Activated effector memory CD4-positive, alpha-beta T cell treated with Interleukin-2 at 50 U/mL for 16 hours (primary cell): ENCODE data around the gene CBY3.
A peak's percentile ranks its signal among the peaks of the same experiment; 100 is the strongest.
"Not testable (repeated sequence)": the region's sequence is repeated elsewhere in the genome, so short reads cannot be mapped to it uniquely, and the experiment has no call there.

Experiments
- DNase-seq: peaks from one replicate; pipeline ENCODE4 v3.0.0-alpha.2; 2020

CBY3 gene

DNA sequence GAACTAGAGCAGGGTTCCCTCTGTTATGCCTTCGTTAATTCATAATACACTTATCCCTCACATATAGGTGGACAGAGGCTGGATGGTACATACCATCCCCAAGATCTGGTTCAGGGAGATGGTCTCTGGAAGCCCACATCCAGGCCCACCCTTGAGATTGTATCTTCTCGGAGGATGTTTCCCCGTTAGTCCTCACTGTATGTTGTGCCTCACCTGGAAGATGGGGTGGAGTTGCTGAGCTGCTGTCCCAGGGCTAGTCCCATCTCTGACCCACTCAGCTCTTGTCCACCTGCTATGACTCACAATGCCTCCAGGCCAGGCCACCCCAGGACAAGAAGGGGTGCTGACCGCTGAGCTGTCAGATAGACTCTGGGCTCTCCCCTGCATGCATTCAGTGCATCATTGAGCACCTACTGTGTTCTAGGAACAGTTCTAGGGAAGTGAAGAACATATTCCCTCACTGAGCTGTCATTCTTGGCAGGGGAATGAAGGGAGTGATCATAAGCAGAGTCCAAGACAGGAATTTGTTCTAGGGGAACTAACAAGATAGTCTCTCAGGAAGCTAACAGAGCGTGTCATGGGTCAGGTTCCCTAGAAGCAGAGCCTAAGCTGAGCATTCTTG is at the start of gene CBY3:
Gene CBY3 (minus strand): TSS at position 255 of the 622 bp plus-strand sequence. CDS start 116 bp downstream, at position 139.
- DNase-seq, result no peak

GRCh38 chr5:179730356-179730755 is 49.5 kb upstream of the CBY3 start:
- DNase-seq, result no peak

DNA sequence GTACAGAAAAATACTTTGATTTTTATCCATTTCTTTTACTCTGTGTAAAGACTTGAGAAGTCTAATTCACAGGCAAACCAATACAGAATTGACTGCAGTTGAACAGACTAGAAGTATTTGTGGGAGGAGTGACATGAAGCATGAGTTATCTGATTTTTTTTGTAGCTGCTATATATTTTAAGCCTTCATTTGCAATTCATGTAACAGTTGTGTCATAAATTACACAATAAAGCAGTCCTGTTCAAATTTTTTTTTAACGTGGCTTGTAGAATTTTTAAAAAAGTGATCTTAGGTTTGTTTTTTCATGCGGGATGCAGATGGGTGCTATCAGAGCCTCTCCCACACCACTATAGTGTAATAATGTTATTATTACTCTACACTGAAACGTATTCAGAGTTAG is 48.9 kb upstream of the CBY3 start:
- no peak for DNase-seq

GRCh38 chr5:179729303-179729702 is 48.5 kb upstream of the CBY3 start:
- DNase-seq, result no peak

GRCh38 chr5:179727106-179727505 is 46.3 kb upstream of the CBY3 start:
- no peak for DNase-seq

DNA sequence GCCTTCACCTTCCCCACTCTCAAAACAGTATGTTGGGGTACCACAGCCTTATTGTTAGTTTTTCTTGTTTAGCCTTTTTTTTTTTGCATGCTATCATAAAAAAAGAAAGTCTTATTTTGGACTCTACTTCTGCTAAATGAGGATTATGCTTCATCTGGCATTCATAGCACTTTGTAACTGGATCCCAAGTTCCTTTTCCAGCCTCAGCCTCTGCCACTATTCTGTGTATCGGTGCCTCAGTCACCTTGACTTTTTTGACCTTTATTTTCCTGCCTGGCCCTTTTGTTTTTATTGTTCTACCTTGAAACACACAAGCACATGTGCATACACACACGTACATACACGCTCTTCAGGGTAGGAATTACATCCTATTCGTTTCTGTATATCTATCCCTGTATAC is 43.3 kb upstream of the CBY3 start:
- DNase-seq, result no peak

GRCh38 chr5:179720222-179720621 is 39.4 kb upstream of the CBY3 start:
- DNase-seq, result no peak

DNA sequence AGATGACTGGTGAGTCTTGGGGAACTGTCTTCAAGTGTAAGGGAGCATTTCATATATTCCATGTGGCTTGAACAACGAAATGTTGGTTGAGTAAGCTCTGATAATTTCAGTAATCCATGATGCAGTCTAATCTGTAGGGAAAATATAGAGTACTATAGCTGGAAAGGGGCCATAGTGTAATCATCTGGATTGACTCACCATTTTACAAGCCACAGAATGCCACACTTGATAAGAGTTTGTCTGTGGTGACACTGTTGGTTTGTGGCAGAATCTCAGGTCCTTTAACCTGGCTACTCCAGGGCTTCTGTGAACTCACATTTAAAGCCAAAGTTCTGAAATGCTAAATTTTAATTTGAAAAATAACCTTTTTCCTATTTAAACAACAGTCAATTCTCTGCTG is 35.5 kb upstream of the CBY3 start:
- no peak for DNase-seq

GRCh38 chr5:179700401-179700918 is 19.6 kb upstream of the CBY3 start:
- no peak for DNase-seq

DNA sequence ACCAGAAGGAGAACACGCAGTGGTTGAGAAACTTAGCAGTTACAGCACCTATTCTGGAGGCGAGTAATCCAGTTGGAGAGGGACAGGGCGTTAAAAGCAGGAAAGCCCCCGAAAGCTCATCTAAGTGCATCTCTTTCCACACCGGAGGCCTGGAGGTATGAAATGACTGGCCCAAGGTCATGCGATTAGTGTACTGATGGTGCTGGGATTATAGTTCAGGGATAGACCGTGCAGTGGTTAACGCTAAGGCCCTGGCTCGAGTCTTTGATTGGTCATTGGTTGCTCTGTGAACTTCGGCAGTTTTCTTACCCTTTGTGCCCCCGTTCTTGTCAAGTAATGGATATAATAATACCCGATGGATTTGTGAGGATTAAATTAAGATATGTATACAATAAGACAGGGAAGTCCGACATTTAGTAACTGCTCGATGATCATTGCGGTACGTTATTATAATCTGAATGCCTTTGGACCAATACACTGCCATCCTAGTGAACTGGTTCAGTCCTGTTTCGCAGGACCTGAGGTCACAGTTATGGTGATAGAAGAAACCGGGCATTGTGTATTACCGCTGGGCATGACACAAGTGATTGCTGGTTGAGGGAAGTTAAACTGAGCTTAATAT is 18.9 kb upstream of the CBY3 start:
- DNase-seq, result no peak

GRCh38 chr5:179698935-179699615 is 18.2 kb upstream of the CBY3 start, which contains the start of gene CANX:
Gene CANX (plus strand): TSS chr5:179698967. CDS start chr5:179705682, 6,715 bp downstream.
- no peak for DNase-seq

DNA sequence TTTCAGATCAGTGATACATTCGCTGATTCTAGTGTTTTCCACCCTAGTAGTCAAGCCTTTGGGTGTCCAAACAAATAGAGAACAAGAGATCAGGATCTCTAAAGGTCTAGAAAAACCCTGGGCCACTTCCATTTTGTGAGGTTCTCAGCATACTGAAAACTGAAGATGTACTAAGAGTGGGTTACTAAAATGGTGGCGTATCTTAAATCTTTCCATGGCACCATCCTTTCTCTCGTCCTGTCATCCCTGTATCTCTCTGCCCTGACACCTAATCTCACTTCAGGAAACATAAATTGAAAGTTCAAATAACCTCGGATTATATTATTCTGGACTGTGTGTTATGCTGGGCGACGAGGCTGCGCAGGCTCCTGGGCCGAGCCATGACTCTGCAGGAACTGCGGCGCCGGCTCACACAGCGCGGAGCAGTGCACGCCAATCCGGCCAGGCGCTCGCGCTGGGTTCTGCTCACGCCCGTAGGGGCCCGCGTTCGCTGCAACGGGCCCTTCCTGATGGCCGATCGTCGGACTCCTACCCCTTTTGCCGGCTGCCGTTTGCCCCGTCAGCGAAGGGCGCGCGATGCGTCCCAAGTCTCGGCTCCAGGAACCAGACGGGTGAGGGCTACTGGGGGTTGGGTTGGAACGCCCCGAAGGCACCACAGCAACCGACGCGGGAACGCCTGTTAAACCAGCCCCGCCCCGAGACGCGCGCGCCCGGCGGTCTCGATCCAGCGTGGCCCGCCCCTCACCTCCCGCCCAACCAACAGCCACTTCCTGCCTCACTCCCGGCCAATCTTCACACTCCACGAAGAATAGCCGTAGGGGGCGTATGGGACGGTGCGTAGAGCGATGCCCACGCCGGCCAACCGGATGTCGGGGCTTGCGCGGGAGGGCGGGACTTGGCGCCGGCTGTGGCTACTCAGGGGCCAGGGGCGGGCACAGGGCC is 17.4 kb upstream of the CBY3 start:
- peak; percentile 99 for DNase-seq

GRCh38 chr5:179697543-179697942 is 16.7 kb upstream of the CBY3 start:
- DNase-seq, result not testable (repeated sequence)

DNA sequence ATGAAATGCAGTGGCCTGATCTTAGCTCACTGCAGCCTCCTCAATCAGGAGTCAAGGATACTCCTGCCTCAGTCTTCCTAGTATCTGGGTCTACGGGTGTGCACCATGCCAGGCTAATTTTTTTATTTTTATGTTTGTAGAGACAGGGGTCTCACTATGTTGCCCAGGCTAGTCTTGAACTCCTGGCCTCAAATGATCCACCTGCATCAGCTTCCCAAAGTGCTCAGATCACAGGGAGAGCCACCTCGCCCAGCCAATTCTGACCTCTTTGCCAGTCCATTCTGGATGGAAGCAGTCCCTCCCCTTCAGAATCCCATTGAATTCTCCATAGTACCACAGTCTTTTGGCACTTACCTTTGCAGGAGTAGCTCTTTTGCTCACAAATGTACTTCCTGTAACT is 16.3 kb upstream of the CBY3 start:
- DNase-seq, result no peak

DNA sequence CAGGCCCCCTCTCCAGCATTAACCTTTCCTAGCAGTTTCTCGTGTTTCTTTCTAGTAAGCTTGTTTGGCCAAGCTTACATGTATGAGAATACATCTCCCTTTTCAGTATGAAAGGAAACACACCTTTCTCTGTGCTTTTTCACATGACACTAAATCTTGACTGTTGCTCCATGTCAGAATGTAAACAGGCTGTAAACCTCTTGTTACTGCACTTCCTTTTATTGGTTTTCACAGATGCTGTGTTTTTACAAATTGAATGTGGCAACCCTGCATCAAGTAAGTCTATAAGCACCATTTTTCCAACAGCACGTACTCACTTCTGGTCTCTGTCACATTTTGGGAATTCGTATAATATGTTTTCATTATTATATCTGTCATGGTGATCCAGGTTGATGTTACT is 15.8 kb upstream of the CBY3 start:
- DNase-seq, result no peak

DNA sequence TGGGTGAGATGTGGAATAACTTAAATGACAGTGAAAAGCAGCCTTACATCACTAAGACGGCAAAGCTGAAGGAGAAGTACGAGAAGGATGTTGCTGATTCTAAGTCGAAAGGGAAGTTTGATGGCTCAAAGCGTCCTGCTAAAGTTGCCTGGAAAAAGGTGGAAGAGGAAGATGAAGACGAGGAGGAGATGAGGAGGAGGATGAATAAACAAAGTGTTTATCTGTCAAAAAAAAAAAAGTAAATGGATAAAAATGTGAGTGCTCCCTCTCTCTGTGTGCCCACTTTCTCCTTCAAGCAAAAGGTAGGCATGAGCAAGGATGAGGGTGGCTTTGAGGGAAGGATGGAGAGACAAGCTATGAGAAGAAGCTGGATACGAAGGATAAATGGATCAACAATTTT is 13.7 kb upstream of the CBY3 start:
- no peak for DNase-seq

DNA sequence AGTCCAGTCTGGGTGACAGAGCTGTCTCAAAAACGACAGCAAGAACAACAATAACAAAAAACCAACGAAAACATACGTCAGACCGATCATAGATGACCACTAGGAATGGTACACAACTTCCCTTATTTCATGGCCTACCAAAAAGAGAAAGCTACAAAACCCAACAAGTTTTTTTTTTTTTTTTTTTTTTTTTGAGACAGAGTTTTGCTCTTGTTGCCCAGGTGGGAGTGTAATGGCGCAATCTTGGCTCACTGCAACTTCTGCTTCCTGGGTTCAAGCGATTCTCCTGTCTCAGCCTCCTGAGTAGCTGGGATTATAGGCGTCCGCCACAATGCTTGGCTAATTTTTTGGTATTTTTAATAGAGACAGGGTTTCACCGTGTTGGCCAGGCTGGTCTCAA is 8.4 kb upstream of the CBY3 start:
- not testable (repeated sequence) for DNase-seq

DNA sequence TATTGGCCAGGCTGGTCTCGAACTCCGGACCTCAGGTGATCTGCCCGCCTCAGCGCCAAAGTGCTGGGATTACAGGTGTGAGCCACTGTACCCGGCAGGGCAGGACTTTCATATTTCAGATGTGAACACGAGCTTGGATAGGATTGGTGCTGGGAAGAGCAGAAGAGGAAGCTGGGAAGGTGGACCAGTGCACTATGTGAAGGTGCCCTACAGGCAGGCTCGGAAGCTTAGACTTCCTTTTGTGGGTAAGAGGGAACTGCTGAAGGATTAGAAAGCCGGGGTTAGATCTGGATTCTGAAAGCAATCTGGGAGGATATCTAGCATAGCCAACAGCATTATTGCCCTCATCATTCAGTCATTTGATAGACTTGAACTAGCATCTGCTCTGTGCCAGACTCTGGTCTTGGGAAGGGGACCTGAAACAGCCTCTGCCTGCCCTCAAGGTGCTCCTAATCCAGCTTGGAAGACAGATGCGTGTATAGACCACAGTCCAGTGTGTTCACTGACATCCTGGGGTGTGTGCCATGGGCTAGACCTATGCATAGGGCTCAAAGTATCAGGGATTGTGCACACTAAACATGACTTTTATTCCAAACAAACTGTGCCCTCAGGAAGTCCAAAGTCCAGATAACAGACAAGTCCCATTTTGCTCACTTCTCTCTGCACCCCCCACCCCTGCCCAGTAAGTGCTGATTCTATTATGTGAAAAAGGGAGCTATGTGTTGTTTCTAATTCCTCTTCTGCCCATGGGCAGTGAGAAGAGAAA is 637 bp downstream of the CBY3 start:
- DNase-seq, result no peak

GRCh38 chr5:179679014-179679674 is 1.7 kb downstream of the CBY3 start:
- DNase-seq, result peak; percentile 61

DNA sequence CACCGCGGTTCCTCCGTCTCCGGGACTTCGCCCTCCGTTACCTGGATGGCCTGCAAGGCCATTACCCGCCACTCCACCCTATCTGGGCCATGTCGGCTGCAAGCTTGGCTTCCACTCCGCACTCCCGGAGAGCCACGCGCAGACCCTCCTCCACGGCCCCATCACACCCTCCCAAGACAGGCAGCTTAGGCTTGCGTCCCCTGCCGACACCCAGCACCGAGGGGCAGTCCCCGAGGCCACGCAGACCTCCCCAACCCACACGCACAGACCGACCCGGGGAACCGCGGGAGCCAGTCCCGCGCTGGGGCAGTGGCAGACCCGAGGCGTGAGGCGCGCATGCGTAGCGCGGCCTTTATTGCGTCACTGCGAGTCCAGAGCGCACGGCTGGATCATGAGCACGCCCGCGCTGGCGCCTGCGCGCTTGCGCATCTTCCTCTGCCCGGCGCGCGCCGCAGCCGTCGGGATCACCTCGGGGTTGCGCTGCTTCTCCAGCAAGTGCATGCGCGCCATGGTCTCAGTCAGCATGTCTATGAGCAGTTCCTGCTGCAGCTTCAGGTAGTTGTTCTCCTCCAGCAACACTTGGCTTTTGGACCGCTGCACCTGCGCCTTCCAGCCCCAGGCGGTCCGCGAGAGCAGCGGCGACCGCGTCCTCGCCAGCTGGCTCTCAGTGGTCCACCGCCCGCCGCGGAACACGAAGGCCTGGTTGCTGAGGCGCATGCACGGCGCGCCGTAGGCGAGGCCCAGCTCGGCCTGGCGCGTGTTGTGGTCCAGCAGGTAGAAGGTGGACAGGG is 2.4 kb downstream of the CBY3 start:
- DNase-seq, result peak; percentile 90

- peak; percentile 14 for DNase-seq
Observed at GRCh38 chr5:179668391-179668790, 12.4 kb downstream of the CBY3 start.
